Muscle of leg (tissue), 11 donors: Measurements from ENCODE around the gene DMAC2L. TPM values are rescaled to one million over a fixed set of nuclear protein-coding genes. Genes with fewer than 3 reads are reported as not detected.
A peak's percentile ranks its signal among the peaks of the same experiment; 100 is the strongest.
"Not testable (repeated sequence)": the region's sequence is repeated elsewhere in the genome, so short reads cannot be mapped to it uniquely, and the experiment has no call there.

Experiments used
- DNase-seq: peaks from one replicate; pipeline ENCODE4 v3.0.0; 2013
- H3K27ac ChIP-seq: one replicate; pipeline ENCODE4 v1.5.1; 2013; ENCODE audit warnings: mild to moderate bottlenecking, low read length, control low read depth
- H3K27me3 ChIP-seq: one replicate; pipeline ENCODE4 v1.6.1; 2013; ENCODE audit warnings: low read length; ENCODE audit not compliant: control insufficient read depth, insufficient read depth
- H3K36me3 ChIP-seq: one replicate; pipeline ENCODE4 v1.6.1; 2013; ENCODE audit warnings: low read length; ENCODE audit not compliant: control insufficient read depth, insufficient read depth
- H3K4me1 ChIP-seq: one replicate; pipeline ENCODE4 v1.6.1; 2013; ENCODE audit warnings: low read length; ENCODE audit not compliant: control insufficient read depth, insufficient read depth
- H3K4me3 ChIP-seq: one replicate; pipeline ENCODE4 v1.5.1; 2013; ENCODE audit warnings: low read length, control low read depth
- H3K9me3 ChIP-seq: replicated peaks from 2 replicates; pipeline ENCODE4 v1.6.1; 2013; ENCODE audit warnings: low read depth, low read length; ENCODE audit not compliant: control insufficient read depth
- WGBS: methylation state at CpG from one replicate; pipeline ENCODE4 v1.1.5; 2013; ENCODE audit warnings: missing lambda C conversion rate; ENCODE audit not compliant: insufficient coverage; 5-methylcytosine and 5-hydroxymethylcytosine counted together
- polyA plus RNA-seq, 8 donors: library from polyadenylated mRNA; unstranded; fragments of 120-200 nt; gene quantifications; one replicate each; pipeline versions ENCODE4 v1.2.1 to v1.2.3, GENCODE V29; 2013; ENCODE audit warnings: inconsistent platforms in 1 of 8, low replicate concordance in 1 of 8; ENCODE audit not compliant: insufficient read length in 8 of 8, insufficient read depth in 1 of 8
- total RNA-seq: library from RNA; stranded (reverse); fragments of 120-200 nt; gene quantifications from one replicate; pipeline ENCODE4 v1.2.4, GENCODE V29; 2013

The DMAC2L gene
- total and polyA plus RNA-seq, 9 donors, result 6.7 to 19.1 (median 15.0) TPM

DNA sequence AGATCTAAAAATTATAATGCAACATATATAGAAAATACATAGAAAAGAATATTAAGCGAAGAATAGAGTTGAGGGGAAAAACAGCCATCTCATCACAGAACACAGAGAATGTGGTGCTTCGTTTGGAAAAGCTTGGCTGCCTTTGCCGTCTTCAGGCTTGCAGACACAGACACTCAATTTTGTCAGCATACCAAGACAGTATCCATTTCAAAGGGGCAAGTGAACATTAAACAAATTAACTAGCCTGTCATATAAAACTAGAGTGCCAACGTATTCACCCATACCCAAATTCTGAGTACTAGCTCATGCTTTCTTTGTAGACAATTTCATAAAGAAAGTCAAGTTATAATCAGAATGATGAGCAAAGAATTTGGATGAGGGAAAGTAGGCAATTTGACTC lies 40.5 kb downstream of the DMAC2L start:
- no peaks in the 10 kb centered on the region for H3K27me3 ChIP-seq
- H3K36me3 ChIP-seq, result peaks cover 6% of the 10 kb centered on the region
- WGBS, result 37% methylated on average over 2 of the region's 4 CpGs
- H3K27ac ChIP-seq, result no peak overlapping the region
- DNase-seq, result peak; percentile 48
- H3K9me3 ChIP-seq, result no peaks in the 10 kb centered on the region
- peaks cover 2% of the 10 kb centered on the region for H3K4me1 ChIP-seq
- no peak overlapping the region for H3K4me3 ChIP-seq

DNA sequence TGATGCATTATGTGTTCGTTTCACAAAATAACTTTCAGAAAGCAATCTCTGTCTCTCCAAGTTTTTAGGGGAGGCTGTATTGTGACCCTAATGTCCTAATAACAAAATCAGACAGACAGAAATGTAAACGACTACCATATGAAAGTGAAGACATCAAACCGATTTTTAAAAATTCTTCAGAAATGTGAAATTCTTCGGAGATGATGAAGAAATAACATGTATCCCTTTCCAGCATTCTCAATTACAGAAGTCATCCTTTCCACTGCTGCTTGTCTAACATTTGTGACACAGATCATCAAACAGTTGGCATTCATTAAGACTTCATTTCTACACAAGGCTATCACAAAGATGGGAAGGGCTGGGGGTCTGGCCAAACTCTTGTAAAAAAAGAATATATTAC lies 41.0 kb downstream of the DMAC2L start:
- H3K4me1 ChIP-seq, result no peaks in the 10 kb centered on the region
- no peaks in the 10 kb centered on the region for H3K27me3 ChIP-seq
- WGBS, result no CpG with 5 or more reads among the region's 4 CpGs
- no peaks in the 10 kb centered on the region for H3K9me3 ChIP-seq
- peaks cover 6% of the 10 kb centered on the region for H3K36me3 ChIP-seq
- H3K4me3 ChIP-seq, result no peak overlapping the region
- no peak overlapping the region for H3K27ac ChIP-seq
- peak; percentile 41 for DNase-seq

GRCh38 chr14:50354527-50354926 lies 42.4 kb downstream of the DMAC2L start:
- Histone ChIP-seq H3K27ac (no peak overlapping the region), H3K36me3 (peaks cover 6% of the 10 kb centered on the region), H3K27me3 (no peaks in the 10 kb centered on the region), H3K9me3 (no peaks in the 10 kb centered on the region), H3K4me3 (no peak overlapping the region), H3K4me1 (no peaks in the 10 kb centered on the region)
- no CpG with 5 or more reads among the region's 1 CpG for WGBS
- DNase-seq, result peak; percentile 40

- Histone ChIP-seq H3K4me3 (no peak overlapping the region), H3K4me1 (no peaks in the 10 kb centered on the region), H3K9me3 (no peaks in the 10 kb centered on the region), H3K27me3 (no peaks in the 10 kb centered on the region), H3K27ac (no peak overlapping the region), H3K36me3 (peaks cover 6% of the 10 kb centered on the region)
- WGBS, result 85% methylated on average over 1 of the region's 1 CpG
- no peak for DNase-seq
These were observed 43.6 kb downstream of the DMAC2L start for GRCh38 chr14:50355692-50356091.

GRCh38 chr14:50356283-50356682 lies 44.2 kb downstream of the DMAC2L start:
- not testable (repeated sequence) for DNase-seq, H3K4me1 ChIP-seq, H3K9me3 ChIP-seq, H3K4me3 ChIP-seq, H3K27ac ChIP-seq, H3K27me3 ChIP-seq, H3K36me3 ChIP-seq
- no CpG with 5 or more reads among the region's 3 CpGs for WGBS

DNA sequence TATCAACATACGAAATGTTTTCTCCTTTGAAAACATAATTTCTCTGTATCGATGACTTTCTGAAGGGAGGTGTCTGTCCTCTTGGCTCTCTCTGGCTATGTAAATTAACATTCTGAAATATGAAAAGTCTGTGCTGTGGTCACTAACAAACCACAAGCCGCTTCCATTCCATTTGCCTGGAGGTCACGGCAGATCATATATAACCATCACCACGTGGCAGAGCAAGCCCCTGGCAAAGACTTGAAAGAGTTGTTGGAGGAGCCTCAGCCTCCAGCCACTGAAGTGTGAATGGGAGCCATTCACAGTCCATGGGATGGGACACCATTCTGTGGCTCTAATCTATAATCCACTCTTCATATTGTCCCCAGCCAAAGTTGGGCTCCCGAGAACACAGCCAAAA lies 45.0 kb downstream of the DMAC2L start:
- Histone ChIP-seq H3K4me3 (no peak overlapping the region), H3K27me3 (no peaks in the 10 kb centered on the region), H3K27ac (no peak overlapping the region), H3K36me3 (peaks cover 6% of the 10 kb centered on the region), H3K4me1 (no peaks in the 10 kb centered on the region), H3K9me3 (no peaks in the 10 kb centered on the region)
- no peak for DNase-seq
- no CpG with 5 or more reads among the region's 6 CpGs for WGBS

- no peak overlapping the region for H3K4me3 ChIP-seq
- no peaks in the 10 kb centered on the region for H3K27me3 ChIP-seq
- WGBS, result 92% methylated on average over 3 of the region's 4 CpGs
- peaks cover 6% of the 10 kb centered on the region for H3K36me3 ChIP-seq
- no peak for DNase-seq
- no peak overlapping the region for H3K27ac ChIP-seq
- no peaks in the 10 kb centered on the region for H3K9me3 ChIP-seq
- H3K4me1 ChIP-seq, result peaks cover 1% of the 10 kb centered on the region
These were observed 45.8 kb downstream of the DMAC2L start for GRCh38 chr14:50357753-50358395.

DNA sequence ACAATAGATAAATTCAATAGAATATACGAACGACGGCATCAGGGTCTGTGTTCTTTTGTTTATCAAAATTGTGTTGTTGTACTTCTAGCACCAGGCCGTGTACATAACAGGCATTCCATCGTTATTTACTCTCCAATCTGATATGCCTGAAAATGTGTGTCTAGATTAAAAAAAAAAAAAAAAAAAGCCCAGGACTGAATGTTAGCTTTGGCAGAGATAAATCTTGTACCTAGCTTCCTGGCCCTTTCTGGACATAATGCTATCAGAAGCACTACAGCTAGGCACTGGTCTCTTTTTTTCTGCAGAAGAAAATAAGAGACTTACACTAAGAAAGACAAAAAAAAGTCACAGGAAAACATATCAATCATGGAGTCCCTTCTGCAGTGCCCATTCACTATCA lies 47.5 kb downstream of the DMAC2L start:
- Histone ChIP-seq H3K9me3 (no peaks in the 10 kb centered on the region), H3K4me3 (no peak overlapping the region), H3K27ac (no peak overlapping the region), H3K36me3 (peaks cover 6% of the 10 kb centered on the region), H3K4me1 (peaks cover 11% of the 10 kb centered on the region), H3K27me3 (no peaks in the 10 kb centered on the region)
- DNase-seq, result no peak
- no CpG with 5 or more reads among the region's 5 CpGs for WGBS

GRCh38 chr14:50360093-50360492 lies 48.0 kb downstream of the DMAC2L start:
- DNase-seq, result no peak
- H3K27ac ChIP-seq, result no peak overlapping the region
- WGBS, result no CpG with 5 or more reads among the region's 3 CpGs

GRCh38 chr14:50360851-50361250 lies 48.7 kb downstream of the DMAC2L start:
- H3K27me3 ChIP-seq, result no peaks in the 10 kb centered on the region
- no peak for DNase-seq
- H3K36me3 ChIP-seq, result peaks cover 6% of the 10 kb centered on the region
- H3K4me1 ChIP-seq, result peaks cover 11% of the 10 kb centered on the region
- H3K9me3 ChIP-seq, result no peaks in the 10 kb centered on the region
- no peak overlapping the region for H3K27ac ChIP-seq
- no CpG with 5 or more reads among the region's 2 CpGs for WGBS
- no peak overlapping the region for H3K4me3 ChIP-seq

More at GRCh38 chr14:50360093-50360492, 48.0 kb downstream of the DMAC2L start:
- Histone ChIP-seq H3K36me3 (peaks cover 6% of the 10 kb centered on the region), H3K4me1 (peaks cover 11% of the 10 kb centered on the region), H3K9me3 (no peaks in the 10 kb centered on the region), H3K4me3 (no peak overlapping the region), H3K27me3 (no peaks in the 10 kb centered on the region)
